Neuronal stem cell (in vitro differentiated cells): ENCODE results near the gene TMEM256.

Experiments used
- DNase-seq: peaks from one replicate; pipeline ENCODE4 v3.0.0-alpha.2; 2013; ENCODE audit warnings: low spot score
- H2AFZ ChIP-seq: one replicate; pipeline ENCODE4 v1.6.1; 2013; ENCODE audit warnings: mild to moderate bottlenecking, low read length, inconsistent platforms
- H2AK5ac ChIP-seq: 2 replicates; pipeline ENCODE4 v1.6.1; 2013; ENCODE audit warnings: low read depth, mild to moderate bottlenecking, inconsistent platforms, low read length, moderate library complexity, mixed read lengths
- H2BK120ac ChIP-seq: 2 replicates; pipeline ENCODE4 v1.6.1; 2013; ENCODE audit warnings: low read depth, mild to moderate bottlenecking, inconsistent platforms, low read length, moderate library complexity, mixed read lengths
- H2BK12ac ChIP-seq: one replicate; pipeline ENCODE4 v1.6.1; 2013; ENCODE audit warnings: low read length, inconsistent platforms
- H2BK15ac ChIP-seq: 2 replicates; pipeline ENCODE4 v1.6.1; 2013; ENCODE audit warnings: mild to moderate bottlenecking, low read length, inconsistent platforms, mixed read lengths
- H2BK5ac ChIP-seq: one replicate; pipeline ENCODE4 v1.6.1; 2013; ENCODE audit warnings: inconsistent platforms, mild to moderate bottlenecking, low read length, moderate library complexity
- H3K14ac ChIP-seq: one replicate; pipeline ENCODE4 v1.6.1; 2013; ENCODE audit warnings: low read length, inconsistent platforms
- H3K18ac ChIP-seq: 2 replicates; pipeline ENCODE4 v1.6.1; 2013; ENCODE audit warnings: low read length, inconsistent platforms
- H3K23ac ChIP-seq: 2 replicates; pipeline ENCODE4 v1.6.1; 2013; ENCODE audit warnings: low read depth, mild to moderate bottlenecking, mixed read lengths, low read length, inconsistent platforms; ENCODE audit not compliant: poor library complexity
- H3K27ac ChIP-seq: replicated peaks from 3 replicates; pipeline ENCODE4 v1.5.1; 2013; ENCODE audit warnings: low read length, inconsistent platforms
- H3K27me3 ChIP-seq, 3 experiments: 2 replicates each; pipeline ENCODE4 v1.6.1; 2013; ENCODE audit warnings: low read length in 3 of 3, mild to moderate bottlenecking in 2 of 3, inconsistent platforms in 1 of 3, low read depth in 1 of 3, mixed read lengths in 1 of 3, moderate library complexity in 1 of 3; ENCODE audit not compliant: control insufficient read depth in 3 of 3, insufficient read depth in 3 of 3
- H3K36me3 ChIP-seq, 2 donors: replicated peaks in 1 of 2; 2 replicates each; pipeline ENCODE4 v1.6.1; 2013; ENCODE audit warnings: low read length in 2 of 2; ENCODE audit not compliant: control insufficient read depth in 2 of 2, insufficient read depth in 2 of 2
- H3K4ac ChIP-seq: 2 replicates; pipeline ENCODE4 v1.6.1; 2013; ENCODE audit warnings: inconsistent platforms, mild to moderate bottlenecking, low read length, moderate library complexity
- H3K4me1 ChIP-seq, 2 donors: 1 replicate in 1 of 2; 2 replicates in 1 of 2; pipeline ENCODE4 v1.6.1; 2013; ENCODE audit warnings: low read length in 2 of 2, low read depth in 1 of 2; ENCODE audit not compliant: control insufficient read depth in 2 of 2, insufficient read depth in 1 of 2
- H3K4me2 ChIP-seq: one replicate; pipeline ENCODE4 v1.6.1; 2013; ENCODE audit warnings: mild to moderate bottlenecking, low read length, inconsistent platforms; ENCODE audit not compliant: insufficient read depth, poor library complexity, severe bottlenecking
- H3K4me3 ChIP-seq, 2 donors: 2 replicates each; pipeline ENCODE4 v1.5.1; 2013; ENCODE audit warnings: low read length in 2 of 2, mild to moderate bottlenecking in 2 of 2, inconsistent platforms in 1 of 2, moderate library complexity in 1 of 2
- H3K79me1 ChIP-seq: one replicate; pipeline ENCODE4 v1.6.1; 2013; ENCODE audit warnings: low read depth, mild to moderate bottlenecking, inconsistent platforms, low read length, moderate library complexity
- H3K9ac ChIP-seq: one replicate; pipeline ENCODE4 v1.6.1; 2013; ENCODE audit warnings: mild to moderate bottlenecking, low read depth, low read length, inconsistent platforms; ENCODE audit not compliant: poor library complexity
- H3K9me3 ChIP-seq, 2 donors: replicated peaks in 1 of 2; 2 replicates each; pipeline versions ENCODE3 to v1.6.1; 2013; ENCODE audit warnings: low read length in 2 of 2, mild to moderate bottlenecking in 2 of 2, inconsistent platforms in 1 of 2, low read depth in 1 of 2, mixed read lengths in 1 of 2, moderate library complexity in 1 of 2; ENCODE audit not compliant: control insufficient read depth in 2 of 2, insufficient read depth in 1 of 2
- H4K8ac ChIP-seq: one replicate; pipeline ENCODE4 v1.6.1; 2013; ENCODE audit warnings: low read depth, mild to moderate bottlenecking, inconsistent platforms, low read length, moderate library complexity
- H4K91ac ChIP-seq: one replicate; pipeline ENCODE4 v1.6.1; 2013; ENCODE audit warnings: low read length, low read depth, mild to moderate bottlenecking, inconsistent platforms; ENCODE audit not compliant: poor library complexity
- WGBS, 2 donors: extraction: QIAGEN DNeasy Blood & Tissue Kit; methylation state at CpG; one replicate each; pipeline ENCODE4 v1.1.7; 2013; ENCODE audit warnings: missing lambda C conversion rate in 2 of 2, mixed read lengths in 1 of 2; ENCODE audit not compliant: insufficient read length in 2 of 2, insufficient replicate concordance in 1 of 2; ENCODE audit errors: extremely low coverage in 2 of 2; 5-methylcytosine and 5-hydroxymethylcytosine counted together

TMEM256 gene

DNA sequence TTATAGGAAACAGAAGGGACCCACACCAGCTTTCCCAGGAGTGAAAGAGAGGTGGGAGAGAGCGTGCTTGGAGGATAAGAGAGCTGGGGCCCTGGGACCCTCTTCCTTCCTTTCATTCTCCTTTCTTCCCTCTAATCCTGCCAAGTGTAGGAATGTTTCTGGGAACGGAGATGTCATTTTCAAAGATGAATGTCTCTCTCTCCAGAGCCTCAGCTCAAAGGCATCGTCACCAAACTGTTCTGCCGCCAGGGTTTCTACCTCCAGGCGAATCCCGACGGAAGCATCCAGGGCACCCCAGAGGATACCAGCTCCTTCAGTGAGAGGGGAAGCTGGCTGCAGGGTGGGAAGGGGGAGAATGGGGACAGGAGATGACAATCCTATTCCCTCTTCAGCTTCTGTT, 37.4 kb upstream of the TMEM256 start:
- Histone ChIP-seq H2AFZ (peak overlapping the region; percentile 97), H3K36me3 (no peaks in the 10 kb centered on the region), H3K4ac (no peak overlapping the region), H3K4me2 (peak overlapping the region; percentile 97), H4K8ac (no peak overlapping the region), H2BK15ac (no peak overlapping the region), H2BK12ac (no peak overlapping the region), H3K4me1 (peaks cover 24 to 38% of the 10 kb centered on the region in 2 donors), H2BK5ac (no peak overlapping the region), H3K27ac (no peak overlapping the region), H2AK5ac (no peak overlapping the region), H3K18ac (no peak overlapping the region), H3K27me3 (peaks cover 21 to 39% (median 33%) of the 10 kb centered on the region in 3 experiments), H3K9ac (no peak overlapping the region), H3K23ac (no peak overlapping the region), H3K9me3 (peaks cover 0 to 3% of the 10 kb centered on the region in 2 donors), H3K4me3 (peak overlapping the region in 1 of 2 donors; percentile 96), H2BK120ac (no peak overlapping the region), H3K14ac (no peak overlapping the region), H4K91ac (no peak overlapping the region), H3K79me1 (no peaks in the 10 kb centered on the region)
- no peak for DNase-seq
- whole genome bisulfite sequencing, 2 donors = no CpG with 5 or more reads among the region's 7 CpGs

DNA sequence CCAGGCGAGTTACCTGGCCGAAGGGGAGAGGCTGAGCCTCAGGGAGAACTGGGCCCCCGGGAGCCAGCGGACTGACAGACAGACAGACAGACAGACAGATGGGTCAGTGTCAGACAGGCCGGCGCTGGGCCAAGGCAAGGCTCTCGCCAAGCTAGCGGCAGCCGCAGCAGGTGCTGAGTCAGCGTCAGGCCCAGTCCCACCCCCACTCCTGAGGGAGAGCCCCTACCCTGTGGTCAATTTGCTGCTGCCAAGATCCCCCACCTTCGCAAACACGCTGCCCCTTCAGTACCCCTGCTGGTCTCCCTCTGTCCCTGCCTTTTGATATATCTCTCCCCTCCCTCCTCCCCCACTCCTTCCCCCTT, 36.9 kb upstream of the TMEM256 start:
- H3K36me3 ChIP-seq = no peaks in the 10 kb centered on the region
- peak overlapping the region; percentile 96 for H3K18ac ChIP-seq
- H3K4me2 ChIP-seq = peak overlapping the region; percentile 97
- no peak overlapping the region for H4K91ac ChIP-seq
- DNase-seq = no peak
- peaks cover 25 to 34% of the 10 kb centered on the region in 2 donors for H3K4me1 ChIP-seq
- no peak overlapping the region for H2BK5ac ChIP-seq
- H2AK5ac ChIP-seq = peak overlapping the region; percentile 89
- H3K4ac ChIP-seq = peak overlapping the region; percentile 42
- H3K14ac ChIP-seq = peak overlapping the region; percentile 58
- peaks cover 0 to 4% of the 10 kb centered on the region in 2 donors for H3K9me3 ChIP-seq
- H3K23ac ChIP-seq = peak overlapping the region; percentile 75
- no peaks in the 10 kb centered on the region for H3K79me1 ChIP-seq
- no peak overlapping the region for H4K8ac ChIP-seq
- peak overlapping the region; percentile 96 to 98 for H3K4me3 ChIP-seq
- peaks cover 26 to 43% (median 38%) of the 10 kb centered on the region in 3 experiments for H3K27me3 ChIP-seq
- peak overlapping the region; percentile 69 for H2BK12ac ChIP-seq
- H3K27ac ChIP-seq = no peak overlapping the region
- H2BK15ac ChIP-seq = no peak overlapping the region
- peak overlapping the region; percentile 88 for H2BK120ac ChIP-seq
- H2AFZ ChIP-seq = peak overlapping the region; percentile 97
- H3K9ac ChIP-seq = peak overlapping the region; percentile 96
- no CpG with 5 or more reads among the region's 12 CpGs for WGBS, 2 donors

DNA sequence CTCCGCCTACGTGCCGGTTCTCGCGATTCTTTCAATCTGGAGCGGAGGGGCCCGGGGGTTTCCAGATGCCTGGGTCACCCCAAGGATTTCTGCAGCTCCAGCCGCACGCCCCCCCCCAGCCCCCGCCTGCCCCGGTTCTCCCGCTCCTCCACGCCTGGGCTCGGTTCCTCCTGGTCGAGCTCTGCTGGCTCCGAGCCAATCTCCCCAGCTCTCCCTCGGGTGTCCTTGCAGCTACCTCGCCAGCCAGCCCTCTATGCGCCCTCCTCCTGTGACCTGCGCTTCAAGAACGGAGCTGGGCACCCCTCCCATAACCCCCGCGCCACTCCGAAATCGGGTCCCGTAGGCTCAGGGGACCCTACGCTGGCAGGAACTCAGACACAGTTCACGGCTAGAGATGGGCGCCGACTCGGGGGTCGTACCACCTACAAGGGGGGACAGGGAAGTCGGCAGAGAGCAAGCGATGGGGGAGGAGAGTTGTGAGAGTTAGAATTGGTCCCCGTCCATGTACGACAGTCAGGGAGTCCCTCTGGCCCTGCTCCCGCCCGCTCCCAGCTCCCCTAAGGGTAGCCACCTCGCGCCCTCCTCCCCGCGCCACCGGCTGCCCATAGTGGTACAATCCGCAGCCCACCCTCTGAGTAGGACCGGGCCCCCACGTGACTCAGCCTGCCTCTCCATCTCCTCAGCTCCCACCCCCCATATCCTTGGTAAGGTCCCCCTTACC, 36.4 kb upstream of the TMEM256 start:
- peak overlapping the region; percentile 83 for H2BK15ac ChIP-seq
- H2BK12ac ChIP-seq = peak overlapping the region; percentile 69
- peak overlapping the region; percentile 96 to 98 for H3K4me3 ChIP-seq
- peaks cover 0 to 4% of the 10 kb centered on the region in 2 donors for H3K9me3 ChIP-seq
- peak overlapping the region; percentile 9 for H4K91ac ChIP-seq
- no peak overlapping the region for H3K27ac ChIP-seq
- no peaks in the 10 kb centered on the region for H3K36me3 ChIP-seq
- H2BK5ac ChIP-seq = peak overlapping the region; percentile 83
- H3K23ac ChIP-seq = peak overlapping the region; percentile 75
- H4K8ac ChIP-seq = peak overlapping the region; percentile 87
- H3K9ac ChIP-seq = peak overlapping the region; percentile 96
- peak overlapping the region; percentile 42 for H3K4ac ChIP-seq
- peak overlapping the region; percentile 87 for H3K14ac ChIP-seq
- DNase-seq = peak; percentile 58
- H3K4me1 ChIP-seq = peaks cover 27 to 34% of the 10 kb centered on the region in 2 donors
- H3K4me2 ChIP-seq = peak overlapping the region; percentile 97
- H3K79me1 ChIP-seq = no peaks in the 10 kb centered on the region
- H2AK5ac ChIP-seq = peak overlapping the region; percentile 89
- no CpG with 5 or more reads among the region's 46 CpGs for WGBS, 2 donors
- peak overlapping the region; percentile 100 for H3K18ac ChIP-seq
- H2AFZ ChIP-seq = peak overlapping the region; percentile 97
- peaks cover 29 to 49% (median 43%) of the 10 kb centered on the region in 3 experiments for H3K27me3 ChIP-seq
- peak overlapping the region; percentile 88 for H2BK120ac ChIP-seq

DNA sequence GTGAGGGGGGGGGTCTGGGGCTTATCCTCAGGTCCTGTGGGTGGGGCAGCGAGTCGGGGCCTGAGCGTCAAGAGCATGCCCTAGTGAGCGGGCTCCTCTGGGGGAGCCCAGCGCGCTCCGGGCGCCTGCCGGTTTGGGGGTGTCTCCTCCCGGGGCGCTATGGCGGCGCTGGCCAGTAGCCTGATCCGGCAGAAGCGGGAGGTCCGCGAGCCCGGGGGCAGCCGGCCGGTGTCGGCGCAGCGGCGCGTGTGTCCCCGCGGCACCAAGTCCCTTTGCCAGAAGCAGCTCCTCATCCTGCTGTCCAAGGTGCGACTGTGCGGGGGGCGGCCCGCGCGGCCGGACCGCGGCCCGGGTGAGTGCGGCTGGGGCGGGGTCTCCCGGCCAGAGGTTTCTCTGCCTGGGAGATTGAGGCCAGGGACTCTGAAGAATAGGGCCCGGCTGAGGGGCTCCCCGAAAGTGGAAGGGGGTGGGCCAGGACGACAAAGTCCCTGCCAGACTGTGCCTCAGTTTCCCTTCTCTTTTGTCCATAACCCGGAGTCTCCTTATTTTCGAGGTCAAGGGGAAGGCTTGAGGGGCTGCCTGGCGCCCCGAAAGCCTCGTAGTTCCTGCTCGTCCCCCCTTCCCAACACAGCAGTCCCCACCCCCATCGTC, 35.7 kb upstream of the TMEM256 start, which contains the start of gene FGF11:
TSS of gene FGF11 (plus strand) at position 51 of the 651 bp plus-strand sequence. CDS start at position 160, 109 bp downstream.
- no peak for DNase-seq
- Histone ChIP-seq H2BK120ac (peak within 1 kb of the TSS; percentile 74), H2BK15ac (peak within 1 kb of the TSS; percentile 95), H4K91ac (peak within 1 kb of the TSS; percentile 9), H3K4me2 (peak within 1 kb of the TSS; percentile 97), H3K27ac (no peak within 1 kb of the TSS), H4K8ac (peak within 1 kb of the TSS; percentile 87), H3K79me1 (no peaks in the 10 kb centered on the region), H2AK5ac (peak within 1 kb of the TSS; percentile 89), H2BK12ac (peak within 1 kb of the TSS; percentile 16), H3K27me3 (peaks cover 29 to 49% (median 44%) of the 10 kb centered on the region in 3 experiments), H3K9me3 (peaks cover 0 to 4% of the 10 kb centered on the region in 2 donors), H3K23ac (peak within 1 kb of the TSS; percentile 89), H3K4ac (no peak within 1 kb of the TSS), H3K36me3 (no peaks in the 10 kb centered on the region), H3K14ac (peak within 1 kb of the TSS; percentile 99), H3K4me1 (peaks cover 26 to 31% of the 10 kb centered on the region in 2 donors), H2BK5ac (peak within 1 kb of the TSS; percentile 83), H2AFZ (peak within 1 kb of the TSS; percentile 97), H3K4me3 (peak within 1 kb of the TSS; percentile 96 to 98), H3K9ac (peak within 1 kb of the TSS; percentile 96), H3K18ac (peak within 1 kb of the TSS; percentile 100)
- WGBS, 2 donors = no CpG with 5 or more reads among the region's 50 CpGs
